Smooth muscle cell (in vitro differentiated cells): ENCODE data around the gene POLR1E. TPM values are rescaled to one million over a fixed set of nuclear protein-coding genes. Genes with fewer than 3 reads are reported as not detected.
A peak's percentile ranks its signal among the peaks of the same experiment; 100 is the strongest.

Experiments used
- DNase-seq: peaks from one replicate; lab custom pipeline; 2025; ENCODE audit not compliant: unreplicated experiment; lab: John Stamatoyannopoulos, UW
- H2AFZ ChIP-seq: fragments of 200-600 bp; sonication (generic); 2 replicates; pipeline ENCODE4 v1.6.0; 2016; ENCODE audit warnings: antibody characterized with exemption, low read depth, mild to moderate bottlenecking
- H3F3A ChIP-seq: fragments of 200-600 bp; sonication (generic); 2 replicates; pipeline ENCODE4 v1.6.0; 2017; ENCODE audit warnings: antibody characterized with exemption, low read depth
- H3K27ac ChIP-seq: fragments of 200-600 bp; sonication (generic); 2 replicates; pipeline ENCODE4 v1.5.1; 2016; ENCODE audit warnings: low read depth, mild to moderate bottlenecking
- H3K27me3 ChIP-seq: fragments of 200-600 bp; sonication (generic); 2 replicates; pipeline ENCODE4 v1.6.1; 2016; ENCODE audit warnings: low read depth, mild to moderate bottlenecking
- H3K36me3 ChIP-seq: fragments of 200-600 bp; sonication (generic); 2 replicates; pipeline ENCODE4 v1.5.1; 2016; ENCODE audit warnings: low read depth
- H3K4me1 ChIP-seq: fragments of 200-600 bp; sonication (generic); 2 replicates; pipeline ENCODE4 v1.5.1; 2016; ENCODE audit warnings: low read depth
- H3K4me2 ChIP-seq: fragments of 200-600 bp; sonication (generic); 2 replicates; pipeline ENCODE4 v1.6.0; 2016; ENCODE audit warnings: mild to moderate bottlenecking
- H3K4me3 ChIP-seq: fragments of 200-600 bp; sonication (generic); 2 replicates; pipeline ENCODE4 v1.5.1; 2016; ENCODE audit warnings: mild to moderate bottlenecking
- H3K79me2 ChIP-seq: fragments of 200-600 bp; sonication (generic); 2 replicates; pipeline ENCODE4 v1.6.0; 2016; ENCODE audit warnings: low read depth, mild to moderate bottlenecking
- H3K9ac ChIP-seq: fragments of 200-600 bp; sonication (generic); 2 replicates; pipeline ENCODE4 v1.6.0; 2016; ENCODE audit warnings: low read depth
- H3K9me3 ChIP-seq: fragments of 200-600 bp; sonication (generic); replicated peaks from 2 replicates; pipeline ENCODE4 v1.5.1; 2016; ENCODE audit warnings: low read depth
- H4K20me1 ChIP-seq: fragments of 200-600 bp; sonication (generic); 2 replicates; pipeline ENCODE4 v1.6.0; 2016; ENCODE audit warnings: low read depth
- CTCF ChIP-seq: fragments of 200-600 bp; sonication (generic); IDR thresholded peaks from 2 replicates; pipeline ENCODE4 v1.5.1; 2017; ENCODE audit warnings: borderline replicate concordance, mild to moderate bottlenecking, antibody characterized with exemption; ENCODE audit not compliant: insufficient read depth, poor library complexity, severe bottlenecking
- WGBS: methylation state at CpG from one replicate; pipeline ENCODE4 v1.1.7; 2016; ENCODE audit warnings: low lambda C conversion rate; 5-methylcytosine and 5-hydroxymethylcytosine counted together
- polyA plus RNA-seq: library from polyadenylated mRNA; unstranded; fragments of >200 nt; fragmentation: Nextera tagmentation; extraction: Ambion mirVana; gene quantifications from 2 replicates; pipeline ENCODE4 v1.2.1, GENCODE V29; 2016
- total RNA-seq: library from RNA; depleted of rRNA; stranded (reverse); fragments of >200 nt; gene quantifications from 2 replicates; pipeline ENCODE4 v1.2.3, GENCODE V29; 2014

Gene POLR1E
- total and polyA plus RNA-seq, 2 experiments from 2014 or later = 10.9 to 12.6 TPM

- no peak overlapping the region for H3K4me3 ChIP-seq
- H3K27ac ChIP-seq = no peak overlapping the region
- no peak overlapping the region for H2AFZ ChIP-seq
- H4K20me1 ChIP-seq = no peaks in the 10 kb centered on the region
- H3F3A ChIP-seq = no peaks in the 10 kb centered on the region
- no peak for TF ChIP-seq CTCF
- WGBS = 97% methylated on average over 3 of the region's 3 CpGs
- H3K36me3 ChIP-seq = no peaks in the 10 kb centered on the region
- H3K79me2 ChIP-seq = no peaks in the 10 kb centered on the region
- no peaks in the 10 kb centered on the region for H3K9me3 ChIP-seq
- H3K27me3 ChIP-seq = no peaks in the 10 kb centered on the region
- H3K9ac ChIP-seq = no peak overlapping the region
- H3K4me1 ChIP-seq = no peaks in the 10 kb centered on the region
- H3K4me2 ChIP-seq = no peak overlapping the region
- no peak for DNase-seq
Observed at GRCh38 chr9:37480759-37481158, 5.0 kb upstream of the POLR1E start.

- peak overlapping the region; percentile 60 for H3K4me3 ChIP-seq
Observed at GRCh38 chr9:37486256-37486615, 488 bp downstream of the POLR1E start.

GRCh38 chr9:37486616-37487548 lies 1.1 kb downstream of the POLR1E start:
- H2AFZ ChIP-seq = peak overlapping the region; percentile 68
- H3K9ac ChIP-seq = peak overlapping the region; percentile 66
- DNase-seq = no peak
- H3K27ac ChIP-seq = peak overlapping the region; percentile 38
- 25% methylated on average over 7 of the region's 7 CpGs for WGBS
- H3K4me2 ChIP-seq = peak overlapping the region; percentile 96
- peaks cover 12% of the 10 kb centered on the region for H3K4me1 ChIP-seq
- H3F3A ChIP-seq = no peaks in the 10 kb centered on the region
- no peaks in the 10 kb centered on the region for H3K27me3 ChIP-seq
- H3K9me3 ChIP-seq = no peaks in the 10 kb centered on the region
- H3K36me3 ChIP-seq = peaks cover 8% of the 10 kb centered on the region
- no peaks in the 10 kb centered on the region for H3K79me2 ChIP-seq
- H4K20me1 ChIP-seq = no peaks in the 10 kb centered on the region
- TF ChIP-seq CTCF = no peak
- peak overlapping the region; percentile 60 for H3K4me3 ChIP-seq

More at GRCh38 chr9:37486256-37486615, 488 bp downstream of the POLR1E start:
- Histone ChIP-seq H3K4me2 (peak overlapping the region; percentile 96), H3K79me2 (no peaks in the 10 kb centered on the region), H3K4me1 (peaks cover 12% of the 10 kb centered on the region), H3K27ac (peak overlapping the region; percentile 38), H2AFZ (peak overlapping the region; percentile 68), H3K36me3 (peaks cover 7% of the 10 kb centered on the region), H4K20me1 (no peaks in the 10 kb centered on the region), H3K9me3 (no peaks in the 10 kb centered on the region), H3K9ac (peak overlapping the region; percentile 66), H3K27me3 (no peaks in the 10 kb centered on the region), H3F3A (no peaks in the 10 kb centered on the region)
- DNase-seq = no peak
- 4% methylated on average over 5 of the region's 7 CpGs for WGBS
- no peak for TF ChIP-seq CTCF
